Activated CD4-positive, CD25-positive, alpha-beta regulatory T cell treated with anti-CD3 and anti-CD28 coated beads, Interleukin-2, amount 50 U/mL, for 16 hours (primary cell): ENCODE results near the gene GATB.
"Not testable (repeated sequence)": the region's sequence is repeated elsewhere in the genome, so short reads cannot be mapped to it uniquely, and the experiment has no call there.

Experiments
- DNase-seq: peaks from one replicate; pipeline ENCODE4 v3.0.0-alpha.2; 2020; ENCODE audit warnings: low read depth, low spot score

GATB gene

GRCh38 chr4:151731670-151732069, 29.1 kb downstream of the GATB start:
- not testable (repeated sequence) for DNase-seq

GRCh38 chr4:151729731-151730559, 30.9 kb downstream of the GATB start:
- DNase-seq: no peak

GRCh38 chr4:151728679-151729078, 32.1 kb downstream of the GATB start:
- DNase-seq: no peak

- no peak for DNase-seq
These were observed 32.8 kb downstream of the GATB start for GRCh38 chr4:151728006-151728405.

- no peak for DNase-seq
These were observed 33.4 kb downstream of the GATB start for GRCh38 chr4:151727365-151727764.

GRCh38 chr4:151725087-151725486, 35.7 kb downstream of the GATB start:
- DNase-seq: no peak

GRCh38 chr4:151721916-151722315, 38.9 kb downstream of the GATB start:
- no peak for DNase-seq

GRCh38 chr4:151721466-151721865, 39.3 kb downstream of the GATB start:
- no peak for DNase-seq

GRCh38 chr4:151719956-151720334, 40.9 kb downstream of the GATB start:
- no peak for DNase-seq

GRCh38 chr4:151718984-151719955, 41.5 kb downstream of the GATB start:
- no peak for DNase-seq

- no peak for DNase-seq
These were observed 42.7 kb downstream of the GATB start for GRCh38 chr4:151717909-151718628.

GRCh38 chr4:151717314-151717713, 43.5 kb downstream of the GATB start:
- DNase-seq: no peak

GRCh38 chr4:151716324-151716723, 44.5 kb downstream of the GATB start:
- no peak for DNase-seq

- no peak for DNase-seq
These were observed 44.9 kb downstream of the GATB start for GRCh38 chr4:151715881-151716280.

GRCh38 chr4:151712777-151713176, 48.0 kb downstream of the GATB start:
- DNase-seq: no peak

GRCh38 chr4:151711646-151712045, 49.2 kb downstream of the GATB start:
- no peak for DNase-seq

GRCh38 chr4:151709587-151709986, 51.2 kb downstream of the GATB start:
- no peak for DNase-seq

GRCh38 chr4:151709071-151709470, 51.7 kb downstream of the GATB start:
- no peak for DNase-seq

- DNase-seq: no peak
These were observed 52.7 kb downstream of the GATB start for GRCh38 chr4:151708100-151708499.

GRCh38 chr4:151703401-151703800, 57.4 kb downstream of the GATB start:
- no peak for DNase-seq

GRCh38 chr4:151702256-151702655, 58.6 kb downstream of the GATB start:
- no peak for DNase-seq
